GM19372 (cell line): ENCODE results near the gene FBLN2.

ENCODE experiments used
- ATAC-seq: cut with Tn5 transposase; IDR thresholded peaks from one replicate; pipeline ENCODE4 v1.9.1; 2021; ENCODE audit warnings: mild to moderate bottlenecking, low read depth, moderate library complexity; ENCODE audit not compliant: unreplicated experiment

The FBLN2 gene

DNA sequence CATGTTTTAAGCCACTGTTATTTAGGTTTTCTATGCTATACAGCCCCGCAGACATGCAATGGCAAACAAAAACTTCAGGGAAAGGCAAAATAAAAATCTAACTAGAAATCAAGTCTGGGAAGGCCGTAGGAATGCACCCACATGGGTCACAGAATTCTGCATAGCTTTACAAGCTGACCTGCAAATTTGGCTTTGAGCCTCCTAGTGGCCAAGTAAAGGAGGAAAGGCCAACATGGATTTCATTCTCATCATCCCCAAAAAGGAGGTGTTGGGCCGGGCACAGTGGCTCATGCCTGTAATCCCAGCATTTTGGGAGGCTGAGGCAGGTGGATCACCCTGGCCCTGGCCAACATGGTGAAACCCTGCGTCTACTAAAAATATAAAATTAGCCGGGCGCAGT lies 124.3 kb downstream of the FBLN2 start:
- ATAC-seq, result no peak

DNA sequence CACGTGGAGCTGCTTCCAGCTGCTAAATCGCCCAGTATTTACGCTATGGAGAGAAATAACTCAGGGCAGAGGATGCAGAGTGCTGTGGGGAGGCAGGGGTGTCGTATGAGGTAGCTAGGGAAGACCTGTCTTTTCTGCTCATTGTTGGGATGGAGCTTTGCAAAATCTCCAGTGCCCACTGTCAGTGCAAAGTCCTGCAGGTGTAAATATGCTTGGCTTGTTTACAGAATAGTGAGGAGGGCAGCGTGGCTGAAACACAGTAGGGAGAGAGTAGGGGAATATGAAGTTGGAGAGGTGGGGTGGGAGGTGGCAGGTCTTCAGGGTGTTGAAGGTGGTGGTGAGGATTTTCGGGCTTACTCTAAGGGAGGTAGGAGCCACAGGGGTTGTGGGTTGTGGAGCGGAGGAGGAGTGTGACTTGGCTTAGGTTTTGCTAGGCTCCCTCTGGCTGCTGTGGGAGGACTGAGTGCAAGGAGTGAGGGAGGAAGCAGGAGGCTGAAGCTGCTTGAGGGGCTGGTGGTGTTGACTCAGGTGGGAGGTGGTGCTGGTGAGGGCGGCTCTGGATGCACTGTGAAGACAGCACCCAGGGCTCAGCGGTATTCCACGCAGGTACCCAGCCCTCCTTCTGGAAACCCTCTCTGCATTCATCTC lies 125.7 kb downstream of the FBLN2 start:
- ATAC-seq, result no peak

DNA sequence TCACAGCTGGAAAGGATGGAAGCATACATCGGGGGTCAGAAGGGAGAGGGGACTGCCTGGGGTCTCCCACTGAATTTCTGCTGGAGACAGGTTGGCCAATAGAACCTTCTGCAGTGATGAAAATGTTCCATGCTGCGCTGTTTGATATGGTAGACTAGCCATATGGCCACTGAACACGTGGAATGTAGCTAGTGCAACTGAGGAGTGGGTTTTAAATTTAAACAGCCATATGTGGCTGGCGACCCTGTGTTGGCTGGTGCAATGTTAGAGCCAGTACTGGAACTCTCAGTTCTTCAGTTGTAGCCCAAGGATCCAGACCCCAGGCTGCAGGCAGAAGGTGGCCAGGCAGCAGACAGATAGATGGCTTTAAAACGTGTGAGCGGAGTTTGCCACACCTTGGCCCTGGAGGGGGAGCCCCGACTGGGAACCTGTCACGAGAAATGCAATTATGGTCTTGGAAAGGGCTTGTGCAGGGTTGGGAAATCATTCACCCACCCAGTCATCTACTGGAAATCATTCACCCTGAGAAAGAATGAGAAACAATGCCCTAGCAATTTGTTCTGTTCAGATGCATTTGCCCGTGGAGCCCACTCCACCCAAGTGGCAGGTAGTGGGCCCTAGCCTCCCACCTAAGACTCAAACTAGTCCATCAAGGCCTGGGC lies 127.6 kb downstream of the FBLN2 start:
- no peak for ATAC-seq

DNA sequence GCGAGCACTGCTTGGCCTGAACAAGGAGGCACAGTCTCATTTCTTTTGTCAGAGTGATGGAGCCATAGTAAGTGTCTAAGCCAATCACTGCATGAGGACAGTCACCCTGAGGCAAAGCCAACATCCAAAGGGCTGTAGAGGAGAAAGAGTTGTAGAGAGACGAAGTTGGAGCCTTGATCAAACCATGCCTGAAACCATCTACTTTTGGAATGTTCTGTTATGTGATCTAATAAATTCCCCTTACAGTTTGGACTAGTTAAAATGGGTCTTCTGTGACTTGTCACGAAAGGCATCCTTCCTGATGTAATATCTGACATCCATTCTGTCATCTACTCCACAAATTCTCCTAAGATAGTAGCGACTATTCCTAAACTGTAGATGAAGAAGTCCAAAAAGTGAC lies 128.3 kb downstream of the FBLN2 start:
- ATAC-seq, result no peak

DNA sequence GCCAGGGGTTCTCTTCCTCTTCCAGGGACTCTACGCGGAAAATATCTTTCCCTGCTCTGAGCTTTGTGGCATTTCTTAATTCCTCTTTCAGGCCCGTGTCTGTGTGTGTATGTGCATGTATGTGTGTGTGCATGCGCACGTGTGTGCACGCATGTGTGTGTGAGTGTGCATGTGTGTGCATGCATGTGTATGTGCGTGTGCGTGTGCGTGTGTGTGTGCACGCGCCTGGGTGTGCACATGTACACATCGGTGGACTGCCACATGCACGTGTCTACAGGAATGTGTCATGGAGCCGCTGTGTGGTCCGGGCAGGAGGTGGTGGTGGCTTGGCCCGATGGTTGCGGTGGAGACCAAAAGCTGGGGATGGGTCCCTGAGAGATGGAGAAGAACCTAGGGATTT lies 133.0 kb downstream of the FBLN2 start:
- ATAC-seq, result no peak

DNA sequence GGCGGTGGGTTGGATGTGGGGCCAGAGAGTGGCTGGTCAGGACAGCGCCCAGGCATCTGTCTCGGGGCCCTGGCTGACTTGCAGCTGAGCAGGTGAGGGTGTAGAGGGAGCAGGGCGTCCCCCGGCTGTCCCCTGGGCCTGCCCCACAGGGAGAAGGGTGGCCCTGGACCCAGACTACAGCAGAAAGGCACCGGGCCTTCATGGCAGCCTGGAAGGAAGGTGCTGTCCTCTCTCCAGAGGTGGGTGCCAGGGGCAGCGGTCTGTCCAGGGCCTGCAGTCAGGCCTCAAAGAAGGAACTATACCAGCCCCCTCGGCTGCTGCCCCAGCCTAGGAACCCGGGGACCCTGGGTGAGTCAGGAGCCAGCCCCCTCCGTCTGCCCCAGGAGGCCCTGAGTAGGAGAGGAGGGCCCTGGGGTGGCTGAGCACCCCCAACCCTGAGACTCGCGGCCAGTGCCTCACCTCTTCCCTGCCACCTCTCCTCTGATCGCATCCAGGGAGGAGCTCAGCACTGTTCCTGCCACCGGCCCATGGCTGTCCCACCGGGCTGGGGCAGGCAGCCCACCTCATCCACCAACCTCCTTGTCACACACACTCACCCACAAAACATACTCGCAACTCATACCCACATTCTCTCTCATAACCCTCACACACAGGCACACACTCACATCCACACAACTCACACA lies 133.5 kb downstream of the FBLN2 start:
- ATAC-seq, result no peak

DNA sequence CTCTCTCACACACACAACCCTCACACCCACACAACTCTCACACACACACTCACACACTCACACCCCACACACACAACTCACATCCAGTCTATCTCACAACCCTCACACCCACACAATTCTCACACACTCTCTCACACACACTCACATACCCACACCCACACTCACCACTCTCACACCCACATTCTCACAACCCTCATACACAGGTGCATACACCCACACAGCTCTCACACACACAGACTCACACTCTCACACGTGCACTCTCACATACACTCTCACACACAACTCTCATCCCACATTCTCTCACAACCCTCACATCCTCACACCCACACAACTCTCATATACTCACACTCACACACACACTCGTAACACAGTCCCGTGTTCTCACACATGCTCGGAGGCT lies 134.4 kb downstream of the FBLN2 start:
- no peak for ATAC-seq

DNA sequence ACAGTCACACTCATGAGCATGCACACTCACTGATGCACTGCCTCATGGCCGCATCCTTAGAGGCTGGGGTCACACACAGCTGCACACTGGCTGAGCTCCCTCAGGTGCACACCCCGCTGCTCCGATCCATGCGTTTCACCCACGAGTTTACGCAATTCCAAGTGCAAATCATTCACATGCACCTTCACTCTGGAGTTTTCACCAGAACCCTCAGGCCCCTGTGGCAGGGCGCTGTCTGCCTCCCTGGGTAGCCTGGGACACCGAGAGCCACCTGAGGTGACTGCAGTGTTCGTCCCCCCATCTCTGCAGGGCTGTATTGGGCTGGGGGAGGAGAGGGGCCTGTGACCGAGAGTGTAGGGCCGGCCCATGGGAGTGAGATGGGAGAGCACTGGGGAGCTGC lies 134.8 kb downstream of the FBLN2 start:
- ATAC-seq, result no peak

DNA sequence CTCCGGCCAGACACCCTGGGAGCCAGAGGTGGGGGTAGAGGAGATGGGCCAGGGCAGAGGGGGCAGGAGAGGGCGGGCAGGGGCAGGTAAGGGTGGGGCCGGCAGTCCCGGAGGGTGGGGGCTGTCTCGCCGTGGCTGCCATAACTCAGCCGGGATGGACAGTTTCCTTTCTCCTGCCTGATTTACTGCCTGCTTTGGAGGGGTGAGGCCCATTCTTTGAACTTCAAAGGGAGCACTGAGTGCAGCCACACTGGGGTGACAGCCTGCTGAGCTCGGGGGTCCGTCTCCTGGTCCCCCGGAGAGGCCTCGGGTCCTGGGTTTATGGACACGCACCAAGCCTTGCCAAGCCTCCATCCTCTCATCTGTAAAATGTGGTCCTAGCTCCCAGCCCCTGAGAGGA lies 135.4 kb downstream of the FBLN2 start:
- ATAC-seq, result no peak

DNA sequence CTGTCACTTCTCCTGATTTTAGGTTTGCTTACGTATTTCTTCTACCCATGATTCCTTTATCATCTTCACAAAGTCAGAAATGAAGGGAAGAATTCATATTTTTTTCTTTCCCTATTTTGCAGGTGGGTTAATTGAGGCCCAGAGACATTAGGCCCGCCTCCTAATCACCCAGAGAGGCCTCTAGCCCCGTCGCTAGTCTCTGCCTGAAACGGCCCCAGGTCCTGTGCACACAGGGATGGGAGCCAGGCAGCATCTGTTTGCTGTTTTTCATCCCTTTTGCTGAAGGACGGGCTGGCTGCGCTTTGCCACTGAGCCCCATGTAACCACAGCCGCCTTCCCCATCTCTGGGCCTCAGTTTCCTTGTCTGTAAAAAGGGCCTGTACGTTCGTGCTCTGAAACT lies 135.9 kb downstream of the FBLN2 start:
- no peak for ATAC-seq

DNA sequence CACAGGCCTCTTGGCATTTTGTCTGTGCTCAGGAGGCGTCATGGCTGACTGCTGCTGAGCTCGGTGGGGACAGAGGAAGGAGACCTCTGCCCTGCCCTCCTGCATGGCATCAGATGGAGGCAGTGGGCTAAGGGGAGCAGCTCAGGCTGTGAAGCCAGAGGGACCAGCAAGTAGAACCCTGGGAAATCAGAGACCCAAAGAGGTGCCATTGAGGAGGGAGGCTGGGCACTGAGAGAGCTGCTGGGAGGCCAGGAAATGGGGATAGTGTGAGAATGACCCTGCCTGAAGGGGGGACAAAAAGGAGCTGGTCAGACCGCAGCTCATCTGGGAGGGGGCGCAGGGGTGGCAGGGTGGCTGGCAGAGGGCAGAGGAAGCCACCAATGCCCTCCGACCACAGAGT lies 136.8 kb downstream of the FBLN2 start:
- no peak for ATAC-seq

DNA sequence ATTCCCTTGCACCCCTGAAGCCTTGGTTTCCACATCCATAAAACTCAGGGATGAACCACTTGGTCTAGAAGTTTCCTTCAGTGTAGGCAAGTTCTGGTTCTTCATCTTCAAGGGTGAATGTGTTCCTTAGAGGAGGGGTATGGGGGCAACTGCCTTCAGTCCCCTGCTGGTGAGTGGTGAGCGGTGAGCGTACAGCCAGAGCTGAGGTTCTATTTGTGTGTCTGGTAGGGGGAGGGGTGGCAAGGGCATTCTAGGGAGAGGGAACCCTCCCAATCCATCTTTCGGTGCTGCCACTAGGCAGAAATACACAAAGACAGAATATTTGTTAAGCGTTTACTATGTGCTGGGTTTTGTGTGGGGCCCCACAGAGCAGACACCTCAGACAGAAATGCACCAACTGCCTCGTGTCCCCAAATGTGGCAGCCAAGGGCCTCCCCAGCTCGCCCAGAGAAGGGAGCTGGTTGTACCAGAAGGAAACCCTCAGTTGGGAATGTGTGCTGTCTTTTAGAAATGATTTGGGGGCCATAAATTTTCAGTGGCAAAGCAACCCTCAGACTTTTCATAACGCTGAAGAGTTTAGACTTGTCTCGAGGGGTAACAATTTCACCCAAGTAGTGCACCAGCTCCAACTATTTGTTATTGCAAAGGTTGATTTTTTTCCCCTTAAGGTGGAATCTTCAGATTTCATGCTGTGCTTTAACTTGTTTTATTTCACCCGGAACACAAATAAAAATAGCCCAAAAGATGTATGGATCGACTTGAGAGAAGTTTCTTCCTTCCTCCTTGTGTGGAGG lies 137.6 kb downstream of the FBLN2 start:
- no peak for ATAC-seq

DNA sequence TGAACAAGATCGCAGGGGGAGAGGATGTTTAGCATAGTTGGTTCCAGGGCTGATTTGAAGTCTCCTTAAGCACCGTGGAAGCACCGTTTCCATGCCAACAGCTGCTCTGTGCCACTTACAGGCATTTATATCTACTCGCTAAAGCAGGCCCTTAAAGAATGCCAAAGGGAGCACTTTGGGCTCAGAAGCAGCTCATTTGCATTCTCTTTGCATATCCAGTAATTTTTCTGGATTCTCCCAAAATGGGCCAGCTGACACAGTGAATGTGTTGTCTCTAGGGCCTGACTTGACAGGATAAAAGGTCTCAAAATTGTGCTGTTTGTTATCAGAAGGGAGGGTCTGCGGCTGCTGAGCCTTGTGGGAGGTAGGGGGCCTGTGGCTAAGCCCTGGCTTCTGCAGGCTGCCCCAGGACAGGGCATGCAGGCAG lies 138.6 kb downstream of the FBLN2 start:
- ATAC-seq, result no peak
